SK-MEL-5 (cell line): ENCODE measurements around the gene CFAP74. TPM values are rescaled to one million over a fixed set of nuclear protein-coding genes. Genes with fewer than 3 reads are reported as not detected.

ENCODE experiments used
- DNase-seq: peaks from one replicate; pipeline ENCODE4 v3.0.0-alpha.2; 2016; ENCODE audit warnings: low read depth, low spot score
- in situ Hi-C: cut with HindIII; loops from 2 replicates; pipeline ENCODE4 v1.10.0; 2016; ENCODE audit warnings: low sequenced_read_pairs, high pct_unique_total_duplicates, low pct_unique_long_range_greater_than_20kb
- total RNA-seq: library from RNA; depleted of rRNA; stranded (reverse); fragments of >200 nt; shearing (Covaris generic); gene quantifications from 2 replicates; pipeline ENCODE4 v1.2.3, GENCODE V29; 2014

The CFAP74 gene
- total RNA-seq, 1 experiment from 2014 or later = not detected

GRCh38 chr1:2042830-2043773, 39.5 kb upstream of the CFAP74 start:
- in situ Hi-C loops = no loop called here
- DNase-seq = no peak

GRCh38 chr1:2041887-2042286, 38.3 kb upstream of the CFAP74 start:
- in situ Hi-C loops = no loop called here
- no peak for DNase-seq

- in situ Hi-C loops = no loop called here
- DNase-seq = no peak
Observed at GRCh38 chr1:2041305-2041704, 37.7 kb upstream of the CFAP74 start.

GRCh38 chr1:2039251-2039650, 35.7 kb upstream of the CFAP74 start:
- DNase-seq = no peak
- in situ Hi-C loops = no loop called here

- in situ Hi-C loops = no loop called here
- DNase-seq = no peak
Observed at GRCh38 chr1:2038229-2038628, 34.6 kb upstream of the CFAP74 start.

- no peak for DNase-seq
- in situ Hi-C loops = no loop called here
Observed at GRCh38 chr1:2037314-2037979, 33.9 kb upstream of the CFAP74 start.

- DNase-seq = no peak
- in situ Hi-C loops = no loop called here
Observed at GRCh38 chr1:2036287-2036686, 32.7 kb upstream of the CFAP74 start.

- in situ Hi-C loops = no loop called here
- no peak for DNase-seq
Observed at GRCh38 chr1:2033165-2033564, 29.6 kb upstream of the CFAP74 start.

GRCh38 chr1:2032737-2033136, 29.2 kb upstream of the CFAP74 start:
- no peak for DNase-seq
- in situ Hi-C loops = no loop called here

- no peak for DNase-seq
- in situ Hi-C loops = no loop called here
Observed at GRCh38 chr1:2031546-2032540, 28.3 kb upstream of the CFAP74 start.

GRCh38 chr1:2030076-2030871, 26.7 kb upstream of the CFAP74 start:
- DNase-seq = no peak
- in situ Hi-C loops = no loop called here

GRCh38 chr1:2029561-2029960, 26.0 kb upstream of the CFAP74 start:
- no peak for DNase-seq
- in situ Hi-C loops = no loop called here

- DNase-seq = no peak
- in situ Hi-C loops = no loop called here
Observed at GRCh38 chr1:2028870-2029560, 25.4 kb upstream of the CFAP74 start.

- DNase-seq = no peak
- in situ Hi-C loops = no loop called here
Observed at GRCh38 chr1:2027961-2028583, 24.5 kb upstream of the CFAP74 start.

- no peak for DNase-seq
- in situ Hi-C loops = no loop called here
Observed at GRCh38 chr1:2025491-2025981, 21.9 kb upstream of the CFAP74 start.

- in situ Hi-C loops = no loop called here
- DNase-seq = no peak
Observed at GRCh38 chr1:2024887-2025286, 21.3 kb upstream of the CFAP74 start.
